ENCODE results near the gene SEPTIN5. TPM values are rescaled to one million over a fixed set of nuclear protein-coding genes. Genes with fewer than 3 reads are reported as not detected.

Gene SEPTIN5
- total RNA-seq: 40.1 and 68.3 TPM in 2 replicates

GRCh38 chr22:19714312-19715187 is at the start of gene SEPTIN5:
TSS of gene SEPTIN5 (plus strand) at chr22:19714503. CDS start at chr22:19714589, 86 bp downstream.

GRCh38 chr22:19723232-19723982 is 9.1 kb downstream of the SEPTIN5 start, which contains the start of gene GP1BB:
TSS of gene GP1BB (plus strand) at chr22:19723539. CDS start at chr22:19723570, 31 bp downstream.

GRCh38 chr22:19760058-19760950 is 46.0 kb downstream of the SEPTIN5 start, which contains the start of gene TBX1:
TSS of gene TBX1 (plus strand) at chr22:19760778. CDS start at chr22:19760844, 66 bp downstream.

Other genes with a start within 250 kb of the SEPTIN5 start
- gene UFD1, start 235.3 kb upstream of the SEPTIN5 start, total RNA-seq: 46.3 and 46.5 TPM in 2 replicates
- gene CDC45, start 234.6 kb upstream of the SEPTIN5 start, total RNA-seq: 20.4 and 28.6 TPM in 2 replicates
- gene CLDN5, start 190.1 kb upstream of the SEPTIN5 start, total RNA-seq: 0.14 and 0.37 TPM in 2 replicates
- gene GP1BB, start 9.0 kb downstream of the SEPTIN5 start, total RNA-seq: 15.0 and 20.3 TPM in 2 replicates
- gene TBX1, start 46.3 kb downstream of the SEPTIN5 start, total RNA-seq: 21.6 and 34.4 TPM in 2 replicates
- gene GNB1L, start 140.4 kb downstream of the SEPTIN5 start, total RNA-seq: 13.0 and 24.8 TPM in 2 replicates
- 18.2 and 23.2 TPM in 2 replicates for gene RTL10, start 140.4 kb downstream of the SEPTIN5 start, total RNA-seq
- gene COMT, start 227.3 kb downstream of the SEPTIN5 start, total RNA-seq: 281 and 359 TPM in 2 replicates
- gene TXNRD2, start 227.3 kb downstream of the SEPTIN5 start, total RNA-seq: 14.1 and 21.9 TPM in 2 replicates